HFF-Myc (cell line): Measurements from ENCODE around the gene PASK.
A peak's percentile ranks its signal among the peaks of the same experiment; 100 is the strongest.
"Not testable (repeated sequence)": the region's sequence is repeated elsewhere in the genome, so short reads cannot be mapped to it uniquely, and the experiment has no call there.

Source experiments
- DNase-seq: peaks from one replicate; pipeline ENCODE4 v3.0.0-alpha.2; 2011; ENCODE audit warnings: low read depth; ENCODE audit errors: extremely low read depth
- H3K4me3 ChIP-seq: replicated peaks from 2 replicates; pipeline ENCODE4 v1.5.1; 2011; ENCODE audit warnings: low read depth, mild to moderate bottlenecking, control low read depth, low read length
- TF ChIP-seq, protein P1 (sequence below): IDR thresholded peaks from 2 replicates; pipeline ENCODE4 v1.5.1; 2012; ENCODE audit warnings: mild to moderate bottlenecking, low read depth, low read length, control low read depth; ENCODE audit errors: missing control alignments

Gene PASK

DNA sequence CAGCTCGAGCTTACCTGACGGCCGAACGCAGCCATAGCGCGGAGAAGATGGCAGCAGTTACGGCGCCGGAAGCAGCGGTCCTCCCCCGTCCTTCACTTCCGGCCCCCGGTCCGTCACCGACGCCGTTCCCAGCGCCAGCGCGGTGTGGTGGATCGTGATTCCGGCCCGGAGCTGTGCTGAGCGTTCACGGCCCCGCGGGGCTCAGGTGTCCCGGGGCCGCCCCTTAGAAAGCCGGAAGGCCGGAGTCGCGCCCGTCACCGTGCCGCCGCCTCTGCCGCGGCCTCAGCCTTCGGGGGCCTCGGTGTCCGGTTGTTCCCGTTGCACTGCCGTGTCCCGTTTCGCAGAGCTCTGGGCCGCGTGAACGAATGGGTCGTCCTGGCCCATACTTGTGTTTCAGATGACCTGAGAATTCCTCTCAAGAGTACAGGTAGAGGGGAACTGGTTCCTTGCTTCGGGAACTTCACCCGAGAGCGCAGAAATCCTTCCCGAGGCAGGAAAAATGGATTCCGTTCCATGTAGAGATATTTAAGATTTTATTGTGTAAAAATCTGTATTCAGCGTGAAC is 47.0 kb downstream of the PASK start, which contains the start of gene MTERF4:
TSS of gene MTERF4 (minus strand) at position 49 of the 565 bp plus-strand sequence. CDS start at position 35, 14 bp downstream.
- peak; percentile 49 for DNase-seq
- peak within 1 kb of the TSS; percentile 72 for H3K4me3 ChIP-seq
- TF ChIP-seq, protein P1, sequence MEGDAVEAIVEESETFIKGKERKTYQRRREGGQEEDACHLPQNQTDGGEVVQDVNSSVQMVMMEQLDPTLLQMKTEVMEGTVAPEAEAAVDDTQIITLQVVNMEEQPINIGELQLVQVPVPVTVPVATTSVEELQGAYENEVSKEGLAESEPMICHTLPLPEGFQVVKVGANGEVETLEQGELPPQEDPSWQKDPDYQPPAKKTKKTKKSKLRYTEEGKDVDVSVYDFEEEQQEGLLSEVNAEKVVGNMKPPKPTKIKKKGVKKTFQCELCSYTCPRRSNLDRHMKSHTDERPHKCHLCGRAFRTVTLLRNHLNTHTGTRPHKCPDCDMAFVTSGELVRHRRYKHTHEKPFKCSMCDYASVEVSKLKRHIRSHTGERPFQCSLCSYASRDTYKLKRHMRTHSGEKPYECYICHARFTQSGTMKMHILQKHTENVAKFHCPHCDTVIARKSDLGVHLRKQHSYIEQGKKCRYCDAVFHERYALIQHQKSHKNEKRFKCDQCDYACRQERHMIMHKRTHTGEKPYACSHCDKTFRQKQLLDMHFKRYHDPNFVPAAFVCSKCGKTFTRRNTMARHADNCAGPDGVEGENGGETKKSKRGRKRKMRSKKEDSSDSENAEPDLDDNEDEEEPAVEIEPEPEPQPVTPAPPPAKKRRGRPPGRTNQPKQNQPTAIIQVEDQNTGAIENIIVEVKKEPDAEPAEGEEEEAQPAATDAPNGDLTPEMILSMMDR: no peak

DNA sequence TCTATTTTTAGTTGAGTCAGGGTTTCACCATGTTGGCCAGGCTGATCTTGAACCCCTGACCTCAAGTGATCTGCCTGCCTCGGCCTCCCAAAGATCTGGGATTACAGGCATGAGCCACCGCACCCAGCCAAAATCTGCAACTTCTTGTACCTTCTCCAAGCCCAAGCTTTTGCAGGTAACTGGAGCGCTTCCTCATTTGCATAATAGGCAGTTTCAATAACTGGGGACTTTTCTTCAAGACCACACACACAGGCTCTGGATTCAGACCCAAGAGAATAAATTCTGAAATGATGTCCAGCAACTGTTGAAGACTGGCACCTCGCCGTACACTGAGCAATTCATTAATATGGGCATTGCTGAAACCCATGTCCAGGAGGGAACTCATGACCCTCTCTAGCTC is 50.0 kb downstream of the PASK start:
- DNase-seq: no peak
- TF ChIP-seq, protein P1: no peak
- H3K4me3 ChIP-seq: no peak overlapping the region

DNA sequence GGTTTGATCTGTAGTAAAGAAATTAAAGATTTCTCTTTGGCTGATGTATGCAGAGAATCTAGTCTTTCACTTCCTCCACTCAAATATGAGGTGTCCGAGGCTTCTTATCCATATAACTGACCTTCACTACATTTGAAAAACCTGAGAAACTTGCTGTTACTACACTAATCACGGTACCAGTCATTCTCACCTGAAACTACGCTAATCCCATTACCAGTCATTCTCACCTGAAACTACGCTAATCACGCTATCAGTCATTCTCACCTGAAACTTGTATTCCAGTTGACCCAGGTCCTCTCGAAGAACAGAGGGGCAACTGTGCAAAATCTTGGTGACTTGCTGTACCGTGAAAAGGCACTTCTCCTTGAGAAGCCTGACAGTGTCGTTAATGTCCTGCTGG is 52.3 kb downstream of the PASK start:
- TF ChIP-seq, protein P1: no peak
- no peak for DNase-seq
- H3K4me3 ChIP-seq: no peak overlapping the region

DNA sequence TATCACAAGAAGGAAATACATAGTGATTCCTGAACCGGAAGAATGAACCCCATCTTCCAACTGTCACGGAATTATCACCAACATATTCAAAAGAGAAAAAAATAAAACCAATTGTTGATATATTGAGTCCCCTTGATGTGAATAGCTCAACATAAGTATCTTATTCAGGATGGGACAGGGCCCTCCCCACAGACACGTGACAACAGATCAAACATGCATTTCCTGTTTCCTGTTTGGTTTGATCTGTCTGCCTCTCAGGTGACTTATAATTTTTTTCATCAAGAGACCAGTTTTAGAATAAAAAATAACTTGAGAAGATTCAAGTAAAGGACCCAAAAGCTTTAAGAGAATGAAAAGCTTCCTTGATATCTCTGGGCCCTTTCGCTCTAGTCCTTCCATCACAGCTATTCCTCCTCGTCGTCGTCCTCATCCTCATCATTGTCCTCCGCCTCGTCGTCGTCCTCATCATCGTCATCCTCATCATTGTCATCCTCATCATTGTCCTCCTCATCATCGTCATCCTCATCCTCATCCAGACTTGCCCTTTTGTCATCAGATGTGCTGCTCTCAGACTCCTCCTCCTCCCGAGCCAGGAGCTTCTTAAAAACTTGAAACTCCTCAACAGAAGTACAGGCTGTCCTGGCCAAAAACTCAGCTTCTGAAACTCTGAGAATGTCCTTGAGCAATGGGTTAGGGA is 53.5 kb downstream of the PASK start:
- no peak overlapping the region for H3K4me3 ChIP-seq
- TF ChIP-seq, protein P1: no peak
- no peak for DNase-seq

DNA sequence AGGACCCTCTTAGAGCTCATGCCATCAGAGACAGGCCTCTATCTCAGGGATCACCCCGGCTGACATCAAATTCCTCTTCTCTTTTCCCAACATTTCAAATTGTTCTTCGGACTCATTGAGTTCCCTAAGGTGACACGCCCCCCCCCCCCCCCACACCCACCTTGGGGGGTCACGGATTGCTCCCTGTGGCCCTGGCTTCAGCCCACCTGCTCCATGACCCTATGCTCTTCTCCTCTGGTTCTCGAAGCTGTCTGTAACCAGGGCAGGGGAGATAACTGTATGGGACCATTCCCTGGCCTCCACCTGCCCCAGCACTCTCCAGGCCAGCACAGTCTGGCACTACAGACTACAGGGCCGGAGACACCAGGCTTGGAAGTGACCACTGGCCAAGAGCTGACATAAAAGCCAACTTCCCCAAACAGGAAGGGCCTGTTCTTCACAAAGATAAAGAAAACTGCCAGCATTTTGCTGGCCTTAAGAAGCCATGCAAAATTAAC is 54.3 kb downstream of the PASK start:
- no peak for DNase-seq
- no peak overlapping the region for H3K4me3 ChIP-seq
- TF ChIP-seq, protein P1: no peak

DNA sequence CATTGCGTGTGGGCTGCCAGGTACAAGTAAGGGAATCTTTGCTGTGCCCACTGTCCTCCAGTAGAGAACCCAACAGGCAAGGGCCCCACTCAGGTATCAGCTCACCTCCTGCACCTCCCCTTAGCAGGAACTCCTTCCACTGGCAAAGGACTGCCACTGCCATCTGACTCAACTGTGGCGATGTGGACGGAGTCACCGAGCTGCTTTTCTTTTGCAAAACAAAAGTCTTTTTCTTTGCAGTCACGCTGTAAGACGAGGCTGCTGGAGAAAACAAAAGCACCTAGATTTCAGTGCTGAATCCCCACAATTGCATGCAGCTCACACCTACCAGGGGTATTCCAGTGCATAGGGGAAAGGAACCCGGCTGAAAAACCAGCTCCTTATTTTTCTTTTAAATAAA is 55.1 kb downstream of the PASK start:
- no peak for DNase-seq

DNA sequence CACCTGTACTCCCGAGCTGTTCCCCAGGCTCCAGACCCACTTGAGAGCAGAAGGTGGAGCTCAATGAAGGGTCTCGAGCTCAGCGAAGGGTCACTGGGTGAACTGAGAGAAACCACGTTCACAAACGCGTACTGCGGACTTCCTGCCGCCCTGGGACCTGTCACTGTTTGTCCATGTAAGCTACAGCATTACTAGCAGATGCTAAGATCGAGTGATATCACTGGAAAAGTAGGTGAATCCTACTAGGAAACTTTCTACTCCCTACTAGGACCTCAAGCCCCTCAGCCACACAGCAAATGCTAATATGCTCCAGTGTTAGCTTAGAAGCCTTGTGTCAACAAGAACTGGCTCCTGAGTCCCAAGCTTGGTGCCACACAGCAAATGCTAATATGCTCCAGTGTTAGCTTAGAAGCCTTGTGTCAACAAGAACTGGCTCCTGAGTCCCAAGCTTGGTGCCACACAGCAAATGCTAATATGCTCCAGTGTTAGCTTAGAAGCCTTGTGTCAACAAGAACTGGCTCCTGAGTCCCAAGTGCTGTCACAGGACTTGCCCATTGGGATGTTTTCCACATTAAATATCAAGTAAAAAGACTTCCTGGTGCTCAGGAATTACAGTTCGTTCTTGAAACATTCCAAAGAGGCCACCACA is 56.0 kb downstream of the PASK start:
- not testable (repeated sequence) for H3K4me3 ChIP-seq, DNase-seq

More for the DNA sequence above, 55.1 kb downstream of the PASK start:
- H3K4me3 ChIP-seq: no peak overlapping the region
- TF ChIP-seq, protein P1: no peak
